ENCODE data around the gene CDH12. TPM values are rescaled to one million over a fixed set of nuclear protein-coding genes. Genes with fewer than 3 reads are reported as not detected.
"Not testable (repeated sequence)": the region's sequence is repeated elsewhere in the genome, so short reads cannot be mapped to it uniquely, and the experiment has no call there.

Gene CDH12
- total and polyA plus RNA-seq, 4 donors = 5.8 to 29.9 (median 8.2) TPM

DNA sequence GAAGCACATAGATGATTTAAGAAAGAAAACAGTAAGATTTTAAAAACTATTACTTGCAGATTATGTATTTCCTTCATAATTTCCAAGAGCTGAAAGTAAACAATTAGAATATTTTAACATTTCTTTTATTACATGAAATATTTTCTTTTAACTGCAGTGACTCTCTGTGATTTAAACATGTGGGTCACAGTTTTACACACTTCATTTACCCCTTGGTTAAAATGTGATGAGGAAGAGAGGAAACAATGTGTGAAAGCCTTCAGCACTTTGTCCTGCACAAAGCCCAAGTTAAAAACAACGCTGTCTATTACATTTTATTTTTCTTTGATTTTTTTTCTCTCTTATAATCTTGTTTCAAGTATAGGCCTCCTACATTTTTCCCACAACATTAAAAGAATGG lies 801.3 kb downstream of the CDH12 start:
- Histone ChIP-seq H3K4me1 (ENCODE audit: control insufficient read depth, insufficient read depth, low read length) (no peaks in the 10 kb centered on the region), H3K9me3 (ENCODE audit: control insufficient read depth, insufficient read depth, low read length) (no peaks in the 10 kb centered on the region), H3K27ac (ENCODE audit: low read depth, low read length) (no peak overlapping the region), H3K4me3 (ENCODE audit: low read depth, low read length) (no peak overlapping the region), H3K27me3 (ENCODE audit: control insufficient read depth, insufficient read depth, low read length) (no peaks in the 10 kb centered on the region), H3K36me3 (ENCODE audit: control insufficient read depth, insufficient read depth, low read length) (no peaks in the 10 kb centered on the region)
- DNase-seq (ENCODE audit: low read depth in 4 of 6, low spot score in 6 of 6) = no peak
- WGBS (ENCODE audit: insufficient coverage) = no CpG with 5 or more reads among the region's 1 CpG

DNA sequence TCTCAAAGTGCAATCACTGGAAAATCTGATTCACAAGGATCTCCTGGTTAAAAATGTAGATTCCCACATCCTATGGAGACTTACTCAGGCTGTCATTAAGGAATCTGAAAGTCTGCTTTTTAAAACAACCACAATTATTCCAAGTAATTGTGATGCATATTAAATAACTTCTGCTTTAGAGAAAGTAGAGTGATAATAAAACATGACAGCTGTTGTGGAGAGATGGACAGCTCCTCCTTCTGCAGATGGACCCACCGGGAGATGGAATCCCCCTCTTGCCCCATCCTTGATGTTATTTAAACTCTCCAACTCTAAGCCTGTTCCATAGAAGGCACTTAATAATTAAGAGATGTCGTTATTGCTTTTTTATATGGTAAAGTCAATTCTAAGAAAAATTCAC lies 802.2 kb downstream of the CDH12 start:
- Histone ChIP-seq H3K27me3 (ENCODE audit: control insufficient read depth, insufficient read depth, low read length) (no peaks in the 10 kb centered on the region), H3K4me1 (ENCODE audit: control insufficient read depth, insufficient read depth, low read length) (no peaks in the 10 kb centered on the region), H3K9me3 (ENCODE audit: control insufficient read depth, insufficient read depth, low read length) (no peaks in the 10 kb centered on the region), H3K36me3 (ENCODE audit: control insufficient read depth, insufficient read depth, low read length) (no peaks in the 10 kb centered on the region), H3K27ac (ENCODE audit: low read depth, low read length) (no peak overlapping the region), H3K4me3 (ENCODE audit: low read depth, low read length) (no peak overlapping the region)
- no CpG with 5 or more reads among the region's 2 CpGs for WGBS (ENCODE audit: insufficient coverage)
- DNase-seq (ENCODE audit: low read depth in 4 of 6, low spot score in 6 of 6) = no peak

DNA sequence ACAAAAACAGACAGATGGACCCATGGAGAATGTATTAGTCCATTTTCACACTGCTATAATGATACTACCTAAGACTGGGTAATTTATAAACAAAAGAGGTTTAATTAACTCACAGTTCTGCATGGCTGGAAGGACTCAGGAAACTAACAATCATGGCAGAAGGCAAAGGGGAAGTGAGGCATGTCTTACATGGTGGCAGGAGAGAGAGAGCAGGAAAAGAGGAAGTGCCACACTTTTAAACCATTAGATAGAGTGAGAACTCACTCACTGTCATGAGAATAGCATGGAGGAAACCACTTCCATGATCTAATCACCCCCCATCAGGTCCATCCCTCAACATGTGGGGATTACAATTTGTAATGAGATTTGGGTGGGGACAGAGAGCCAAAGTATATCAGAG lies 808.9 kb downstream of the CDH12 start:
- Histone ChIP-seq H3K27ac (ENCODE audit: low read depth, low read length) (no peak overlapping the region), H3K36me3 (ENCODE audit: control insufficient read depth, insufficient read depth, low read length) (no peaks in the 10 kb centered on the region), H3K4me1 (ENCODE audit: control insufficient read depth, insufficient read depth, low read length) (no peaks in the 10 kb centered on the region), H3K27me3 (ENCODE audit: control insufficient read depth, insufficient read depth, low read length) (no peaks in the 10 kb centered on the region), H3K4me3 (ENCODE audit: low read depth, low read length) (no peak overlapping the region), H3K9me3 (ENCODE audit: control insufficient read depth, insufficient read depth, low read length) (no peaks in the 10 kb centered on the region)
- DNase-seq (ENCODE audit: low read depth in 4 of 6, low spot score in 6 of 6) = no peak

DNA sequence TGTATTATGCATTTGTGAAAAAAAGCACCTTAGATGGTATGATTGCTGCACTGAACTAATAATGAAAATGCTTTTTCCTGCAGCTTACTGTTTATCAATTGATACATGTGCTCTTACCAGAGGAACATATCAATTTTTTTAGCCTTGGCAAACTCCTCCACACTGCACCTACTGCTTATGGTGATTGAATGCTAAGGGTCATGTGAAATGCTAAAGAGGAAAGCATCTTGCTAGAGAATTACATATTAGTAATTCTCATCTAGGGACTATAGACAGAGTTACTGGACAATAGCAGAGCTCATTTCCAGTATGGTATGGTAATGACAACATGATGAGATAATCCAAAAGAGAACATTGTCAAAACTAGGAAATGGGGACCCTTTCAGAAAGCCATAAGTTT lies 817.1 kb downstream of the CDH12 start:
- H3K4me3 ChIP-seq (ENCODE audit: low read depth, low read length) = no peak overlapping the region
- H3K4me1 ChIP-seq (ENCODE audit: control insufficient read depth, insufficient read depth, low read length) = no peaks in the 10 kb centered on the region
- H3K36me3 ChIP-seq (ENCODE audit: control insufficient read depth, insufficient read depth, low read length) = no peaks in the 10 kb centered on the region
- no peak overlapping the region for H3K27ac ChIP-seq (ENCODE audit: low read depth, low read length)
- peak in 1 of 6 donors; percentile 60 for DNase-seq (ENCODE audit: low read depth in 4 of 6, low spot score in 6 of 6)
- no peaks in the 10 kb centered on the region for H3K9me3 ChIP-seq (ENCODE audit: control insufficient read depth, insufficient read depth, low read length)
- no peaks in the 10 kb centered on the region for H3K27me3 ChIP-seq (ENCODE audit: control insufficient read depth, insufficient read depth, low read length)

DNA sequence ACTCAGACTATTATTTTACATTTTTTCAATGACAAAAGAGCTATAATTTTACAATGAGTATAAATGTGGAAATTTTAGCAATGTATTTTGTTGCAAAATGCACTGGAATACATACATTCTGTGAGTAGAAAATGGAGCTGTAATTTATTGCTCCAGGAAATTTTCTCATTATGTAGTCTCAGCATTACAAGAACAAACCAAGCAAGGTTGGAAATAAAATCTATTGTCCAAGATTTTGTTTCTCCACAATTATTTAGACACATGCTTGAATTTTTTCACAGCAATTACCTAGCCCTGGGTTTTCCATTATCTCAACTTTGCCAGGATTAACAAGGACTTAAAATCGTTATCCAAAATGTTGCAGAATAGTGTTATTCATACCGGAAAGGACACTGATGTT lies 820.1 kb downstream of the CDH12 start:
- no peak for DNase-seq (ENCODE audit: low read depth in 4 of 6, low spot score in 6 of 6)

DNA sequence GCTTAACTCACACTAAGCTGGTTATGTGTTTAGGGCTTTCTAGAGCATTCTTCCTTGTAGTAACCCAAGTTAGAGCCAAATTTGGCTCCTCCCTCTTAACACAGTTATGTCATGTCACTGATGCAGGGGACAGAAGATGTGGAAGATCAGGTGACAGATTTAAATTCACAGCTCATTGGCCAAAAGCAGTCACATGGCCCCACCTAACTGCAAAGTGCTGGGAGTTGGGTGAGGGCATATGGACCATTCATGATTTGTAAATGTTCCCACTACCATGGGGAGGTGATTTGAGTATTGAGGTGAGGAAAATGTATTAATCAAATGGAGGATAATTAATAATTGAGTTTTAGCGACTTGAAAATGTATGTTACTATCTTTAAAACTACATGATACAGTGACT lies 829.4 kb downstream of the CDH12 start:
- H3K9me3 ChIP-seq (ENCODE audit: control insufficient read depth, insufficient read depth, low read length) = no peaks in the 10 kb centered on the region
- H3K4me3 ChIP-seq (ENCODE audit: low read depth, low read length) = no peak overlapping the region
- DNase-seq (ENCODE audit: low read depth in 4 of 6, low spot score in 6 of 6) = no peak
- no peaks in the 10 kb centered on the region for H3K4me1 ChIP-seq (ENCODE audit: control insufficient read depth, insufficient read depth, low read length)
- H3K27ac ChIP-seq (ENCODE audit: low read depth, low read length) = no peak overlapping the region
- WGBS (ENCODE audit: insufficient coverage) = no CpG with 5 or more reads among the region's 1 CpG
- no peaks in the 10 kb centered on the region for H3K27me3 ChIP-seq (ENCODE audit: control insufficient read depth, insufficient read depth, low read length)
- H3K36me3 ChIP-seq (ENCODE audit: control insufficient read depth, insufficient read depth, low read length) = no peaks in the 10 kb centered on the region

More for the DNA sequence above, 820.1 kb downstream of the CDH12 start:
- Histone ChIP-seq H3K9me3 (ENCODE audit: control insufficient read depth, insufficient read depth, low read length) (no peaks in the 10 kb centered on the region), H3K4me1 (ENCODE audit: control insufficient read depth, insufficient read depth, low read length) (no peaks in the 10 kb centered on the region), H3K27me3 (ENCODE audit: control insufficient read depth, insufficient read depth, low read length) (no peaks in the 10 kb centered on the region), H3K27ac (ENCODE audit: low read depth, low read length) (no peak overlapping the region), H3K4me3 (ENCODE audit: low read depth, low read length) (no peak overlapping the region), H3K36me3 (ENCODE audit: control insufficient read depth, insufficient read depth, low read length) (no peaks in the 10 kb centered on the region)
- no CpG with 5 or more reads among the region's 2 CpGs for WGBS (ENCODE audit: insufficient coverage)

DNA sequence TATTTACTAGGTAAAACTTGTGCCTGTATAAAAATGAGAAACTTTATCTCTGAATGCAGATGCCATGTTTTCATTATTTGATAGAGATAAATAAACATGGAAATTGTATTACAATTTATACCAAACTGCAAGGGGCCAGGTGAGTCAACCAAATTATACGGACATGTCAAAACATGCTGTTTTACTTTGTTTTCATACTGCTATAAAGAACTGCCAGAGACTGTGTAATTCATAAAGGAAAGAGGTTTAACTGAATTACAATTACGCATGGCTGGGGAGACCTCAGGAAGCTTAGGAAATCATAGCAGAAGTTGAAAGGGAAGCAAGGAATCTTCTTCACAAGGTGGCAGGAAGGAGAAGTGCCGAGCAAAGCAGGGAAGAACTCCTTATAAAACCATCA lies 840.3 kb downstream of the CDH12 start:
- not testable (repeated sequence) for H3K4me1 ChIP-seq (ENCODE audit: control insufficient read depth, insufficient read depth, low read length); H3K4me3 ChIP-seq (ENCODE audit: low read depth, low read length); H3K36me3 ChIP-seq (ENCODE audit: control insufficient read depth, insufficient read depth, low read length); H3K9me3 ChIP-seq (ENCODE audit: control insufficient read depth, insufficient read depth, low read length); H3K27ac ChIP-seq (ENCODE audit: low read depth, low read length); H3K27me3 ChIP-seq (ENCODE audit: control insufficient read depth, insufficient read depth, low read length); DNase-seq (ENCODE audit: low read depth in 4 of 6, low spot score in 6 of 6)
- WGBS (ENCODE audit: insufficient coverage) = no CpG with 5 or more reads among the region's 3 CpGs

DNA sequence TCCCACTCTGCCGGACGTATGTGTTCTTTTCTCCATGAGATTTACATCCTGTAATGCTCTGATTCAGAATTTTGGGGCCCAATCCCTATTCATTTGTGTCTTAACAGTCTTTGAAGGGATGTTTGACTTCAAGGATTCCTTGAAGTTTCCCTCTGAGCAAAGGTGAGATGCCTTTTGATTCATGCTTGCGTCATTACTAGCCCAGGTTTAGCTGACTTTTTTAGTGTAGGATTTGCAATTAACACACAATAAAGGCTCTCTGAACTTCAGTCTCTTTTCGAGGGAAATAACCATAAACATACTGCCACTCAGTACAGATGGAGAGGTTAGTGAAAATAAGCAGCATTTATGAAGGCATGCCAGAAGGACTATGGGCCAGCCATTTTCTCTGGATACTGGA lies 842.3 kb downstream of the CDH12 start:
- not testable (repeated sequence) for H3K36me3 ChIP-seq (ENCODE audit: control insufficient read depth, insufficient read depth, low read length); H3K27ac ChIP-seq (ENCODE audit: low read depth, low read length); H3K27me3 ChIP-seq (ENCODE audit: control insufficient read depth, insufficient read depth, low read length); H3K4me3 ChIP-seq (ENCODE audit: low read depth, low read length); H3K4me1 ChIP-seq (ENCODE audit: control insufficient read depth, insufficient read depth, low read length); DNase-seq (ENCODE audit: low read depth in 4 of 6, low spot score in 6 of 6); H3K9me3 ChIP-seq (ENCODE audit: control insufficient read depth, insufficient read depth, low read length)
- WGBS (ENCODE audit: insufficient coverage) = no CpG with 5 or more reads among the region's 4 CpGs

DNA sequence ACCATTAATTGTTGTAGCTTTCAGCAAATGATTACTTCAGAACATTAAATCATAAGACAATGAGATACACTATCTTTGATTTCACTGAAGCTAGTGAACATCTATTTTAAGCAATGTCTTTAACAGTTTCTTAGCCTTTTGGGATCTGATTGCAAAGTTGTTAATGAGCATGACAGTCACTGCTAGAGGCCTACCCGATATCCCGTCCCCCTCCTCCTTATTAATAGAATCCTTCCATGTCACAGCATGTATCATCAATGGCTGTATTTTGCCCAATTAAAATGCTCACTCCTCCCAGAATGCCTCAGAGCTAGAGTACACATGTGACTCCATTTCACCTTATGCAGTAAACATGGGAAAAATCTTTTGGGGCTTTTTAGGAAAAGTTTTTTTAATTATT lies 852.0 kb downstream of the CDH12 start:
- 82% methylated on average over 2 of the region's 2 CpGs for WGBS (ENCODE audit: insufficient coverage)
- not testable (repeated sequence) for H3K4me3 ChIP-seq (ENCODE audit: low read depth, low read length); H3K9me3 ChIP-seq (ENCODE audit: control insufficient read depth, insufficient read depth, low read length); H3K27ac ChIP-seq (ENCODE audit: low read depth, low read length); H3K36me3 ChIP-seq (ENCODE audit: control insufficient read depth, insufficient read depth, low read length); H3K4me1 ChIP-seq (ENCODE audit: control insufficient read depth, insufficient read depth, low read length); H3K27me3 ChIP-seq (ENCODE audit: control insufficient read depth, insufficient read depth, low read length); DNase-seq (ENCODE audit: low read depth in 4 of 6, low spot score in 6 of 6)

DNA sequence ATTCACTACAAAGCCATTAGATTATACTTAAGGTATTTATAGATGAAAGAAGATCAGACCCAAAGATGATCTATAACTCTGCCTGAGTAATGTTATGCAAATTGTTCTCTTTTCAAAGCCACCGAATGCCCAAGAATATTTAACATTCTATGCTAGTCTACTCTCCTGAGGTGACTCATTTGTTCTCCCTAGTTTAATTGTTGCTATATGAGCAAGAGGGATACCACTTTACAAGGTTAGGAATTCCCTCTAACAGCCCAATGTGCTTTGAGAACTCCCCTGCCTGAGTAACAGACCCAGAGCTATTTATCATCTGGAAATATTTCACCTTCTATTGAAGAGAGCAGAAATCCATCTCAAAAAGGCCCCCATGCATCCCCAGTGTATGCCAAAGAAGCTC lies 867.3 kb downstream of the CDH12 start:
- not testable (repeated sequence) for H3K4me3 ChIP-seq (ENCODE audit: low read depth, low read length); H3K27ac ChIP-seq (ENCODE audit: low read depth, low read length); H3K4me1 ChIP-seq (ENCODE audit: control insufficient read depth, insufficient read depth, low read length); H3K36me3 ChIP-seq (ENCODE audit: control insufficient read depth, insufficient read depth, low read length); H3K27me3 ChIP-seq (ENCODE audit: control insufficient read depth, insufficient read depth, low read length); H3K9me3 ChIP-seq (ENCODE audit: control insufficient read depth, insufficient read depth, low read length); DNase-seq (ENCODE audit: low read depth in 4 of 6, low spot score in 6 of 6)
- WGBS (ENCODE audit: insufficient coverage) = no CpG with 5 or more reads among the region's 1 CpG

DNA sequence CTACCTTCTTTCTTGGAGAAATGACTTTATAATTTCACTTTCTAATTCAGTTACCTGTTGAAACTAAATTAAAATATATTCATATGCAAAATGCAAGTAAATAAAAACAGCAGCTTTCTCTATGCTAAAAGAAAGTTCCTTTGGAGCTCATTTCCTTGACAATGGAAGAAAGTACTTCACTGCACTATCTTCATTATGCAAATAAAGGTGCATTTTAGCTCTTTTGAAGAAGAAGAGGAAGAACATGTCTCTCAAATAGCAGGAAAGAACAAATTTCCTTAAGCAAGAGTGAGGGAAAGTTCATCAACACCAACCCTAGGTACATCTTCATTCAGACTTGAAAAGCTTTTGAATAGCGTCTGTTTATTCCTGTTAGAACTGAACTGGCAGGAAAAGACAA lies 901.6 kb downstream of the CDH12 start:
- not testable (repeated sequence) for H3K27me3 ChIP-seq (ENCODE audit: control insufficient read depth, insufficient read depth, low read length); DNase-seq (ENCODE audit: low read depth in 4 of 6, low spot score in 6 of 6); H3K9me3 ChIP-seq (ENCODE audit: control insufficient read depth, insufficient read depth, low read length); H3K27ac ChIP-seq (ENCODE audit: low read depth, low read length); H3K4me3 ChIP-seq (ENCODE audit: low read depth, low read length); H3K36me3 ChIP-seq (ENCODE audit: control insufficient read depth, insufficient read depth, low read length); H3K4me1 ChIP-seq (ENCODE audit: control insufficient read depth, insufficient read depth, low read length)
- no CpG with 5 or more reads among the region's 1 CpG for WGBS (ENCODE audit: insufficient coverage)
